ENCODE data around the gene LIN9.
"Not testable (repeated sequence)": the region's sequence is repeated elsewhere in the genome, so short reads cannot be mapped to it uniquely, and the experiment has no call there.

LIN9 gene

GRCh38 chr1:226207048-226207447 lies 101.9 kb downstream of the LIN9 start:
- TF ChIP-seq Cebpa-rat (IDR thresholded peaks at IDR 0.05) = no peak
- Histone ChIP-seq H3K4me3 (no peak overlapping the region), H3K9me3 (no peaks in the 10 kb centered on the region), H3K4me2 (no peak overlapping the region), H3K27ac (no peak overlapping the region), H3K36me3 (no peaks in the 10 kb centered on the region), H3K9ac (no peak overlapping the region), H3K27me3 (no peaks in the 10 kb centered on the region), H4K20me1 (no peaks in the 10 kb centered on the region; the same call in 1 of the 2 replicates), H3K4me1 (no peaks in the 10 kb centered on the region)

- H3K4me1 ChIP-seq = peaks cover 7% of the 10 kb centered on the region
- no peak overlapping the region for H3K9ac ChIP-seq
- no peak overlapping the region for H3K4me3 ChIP-seq
- no peak overlapping the region for H3K4me2 ChIP-seq
- H3K27ac ChIP-seq = no peak overlapping the region
- H3K9me3 ChIP-seq = no peaks in the 10 kb centered on the region
- no peak for TF ChIP-seq Cebpa-rat (IDR thresholded peaks at IDR 0.05)
- no peaks in the 10 kb centered on the region for H3K36me3 ChIP-seq
- no peaks in the 10 kb centered on the region for H3K27me3 ChIP-seq
- H4K20me1 ChIP-seq = no peaks in the 10 kb centered on the region; the same call in 1 of the 2 replicates
Observed at GRCh38 chr1:226204198-226204597, 104.8 kb downstream of the LIN9 start.

GRCh38 chr1:226203655-226204054 lies 105.3 kb downstream of the LIN9 start:
- Histone ChIP-seq H3K4me2 (no peak overlapping the region), H3K27me3 (no peaks in the 10 kb centered on the region), H3K4me3 (no peak overlapping the region), H3K4me1 (peaks cover 7% of the 10 kb centered on the region), H3K27ac (no peak overlapping the region), H3K9ac (no peak overlapping the region), H3K9me3 (no peaks in the 10 kb centered on the region), H4K20me1 (no peaks in the 10 kb centered on the region), H3K36me3 (no peaks in the 10 kb centered on the region)
- TF ChIP-seq Cebpa-rat (IDR thresholded peaks at IDR 0.05) = no peak

- Histone ChIP-seq H3K9me3 (no peaks in the 10 kb centered on the region), H3K4me2 (no peak overlapping the region), H3K27me3 (no peaks in the 10 kb centered on the region), H3K4me1 (peaks cover 7% of the 10 kb centered on the region), H4K20me1 (no peaks in the 10 kb centered on the region), H3K27ac (no peak overlapping the region), H3K4me3 (no peak overlapping the region), H3K9ac (no peak overlapping the region), H3K36me3 (no peaks in the 10 kb centered on the region)
- TF ChIP-seq Cebpa-rat (IDR thresholded peaks at IDR 0.05) = no peak
Observed at GRCh38 chr1:226203240-226203639, 105.7 kb downstream of the LIN9 start.

- not testable (repeated sequence) for H3K27me3 ChIP-seq, H3K4me2 ChIP-seq, H3K36me3 ChIP-seq, H3K4me3 ChIP-seq, H3K9me3 ChIP-seq, H3K9ac ChIP-seq, H3K27ac ChIP-seq, H3K4me1 ChIP-seq, H4K20me1 ChIP-seq
Observed at GRCh38 chr1:226202666-226203065, 106.3 kb downstream of the LIN9 start.

GRCh38 chr1:226202246-226202645 lies 106.7 kb downstream of the LIN9 start:
- no peaks in the 10 kb centered on the region for H3K27me3 ChIP-seq
- H3K9ac ChIP-seq = no peak overlapping the region
- H3K27ac ChIP-seq = no peak overlapping the region
- no peak overlapping the region for H3K4me2 ChIP-seq
- H4K20me1 ChIP-seq = no peaks in the 10 kb centered on the region
- peaks cover 7% of the 10 kb centered on the region for H3K4me1 ChIP-seq
- TF ChIP-seq Cebpa-rat (IDR thresholded peaks at IDR 0.05) = no peak
- H3K9me3 ChIP-seq = no peaks in the 10 kb centered on the region
- no peaks in the 10 kb centered on the region for H3K36me3 ChIP-seq
- no peak overlapping the region for H3K4me3 ChIP-seq

- TF ChIP-seq Cebpa-rat (IDR thresholded peaks at IDR 0.05) = no peak
- H3K4me1 ChIP-seq = peaks cover 7% of the 10 kb centered on the region
- H3K9me3 ChIP-seq = no peaks in the 10 kb centered on the region
Observed at GRCh38 chr1:226201029-226201593, 107.9 kb downstream of the LIN9 start.

GRCh38 chr1:226199971-226200370 lies 109.0 kb downstream of the LIN9 start:
- Histone ChIP-seq H3K4me3 (no peak overlapping the region), H3K9me3 (no peaks in the 10 kb centered on the region), H3K9ac (no peak overlapping the region), H3K4me2 (no peak overlapping the region), H3K36me3 (no peaks in the 10 kb centered on the region), H4K20me1 (no peaks in the 10 kb centered on the region), H3K27me3 (no peaks in the 10 kb centered on the region), H3K27ac (no peak overlapping the region), H3K4me1 (peaks cover 7% of the 10 kb centered on the region)
- TF ChIP-seq Cebpa-rat (IDR thresholded peaks at IDR 0.05) = no peak

More at GRCh38 chr1:226201029-226201593, 107.9 kb downstream of the LIN9 start:
- Histone ChIP-seq H3K27ac (no peak overlapping the region), H3K4me2 (no peak overlapping the region), H3K4me3 (no peak overlapping the region), H3K36me3 (no peaks in the 10 kb centered on the region), H3K9ac (no peak overlapping the region), H4K20me1 (no peaks in the 10 kb centered on the region), H3K27me3 (no peaks in the 10 kb centered on the region)

GRCh38 chr1:226195144-226195543 lies 113.8 kb downstream of the LIN9 start:
- no peaks in the 10 kb centered on the region for H3K9me3 ChIP-seq
- no peak overlapping the region for H3K9ac ChIP-seq
- no peaks in the 10 kb centered on the region for H3K36me3 ChIP-seq
- no peak overlapping the region for H3K4me3 ChIP-seq
- H3K27me3 ChIP-seq = no peaks in the 10 kb centered on the region
- H3K27ac ChIP-seq = no peak overlapping the region
- H3K4me1 ChIP-seq = peaks cover 6% of the 10 kb centered on the region
- no peak for TF ChIP-seq Cebpa-rat (IDR thresholded peaks at IDR 0.05)
- no peaks in the 10 kb centered on the region for H4K20me1 ChIP-seq
- no peak overlapping the region for H3K4me2 ChIP-seq

GRCh38 chr1:226187380-226187779 lies 121.6 kb downstream of the LIN9 start:
- H3K9ac ChIP-seq = peak overlapping the region; percentile 91

GRCh38 chr1:226187019-226187322 lies 122.0 kb downstream of the LIN9 start:
- H3K4me3 ChIP-seq = peak overlapping the region; percentile 80
- no peak for TF ChIP-seq Cebpa-rat (IDR thresholded peaks at IDR 0.05)
- H3K36me3 ChIP-seq = peaks cover 24% of the 10 kb centered on the region; the same call in 1 of the 2 replicates
- no peaks in the 10 kb centered on the region for H3K9me3 ChIP-seq
- H3K4me2 ChIP-seq = peak overlapping the region; percentile 96
- peak overlapping the region; percentile 91 for H3K9ac ChIP-seq
- H4K20me1 ChIP-seq = peaks cover 43% of the 10 kb centered on the region
- peaks cover 38% of the 10 kb centered on the region for H3K4me1 ChIP-seq
- H3K27ac ChIP-seq = peak overlapping the region; percentile 94
- H3K27me3 ChIP-seq = no peaks in the 10 kb centered on the region

More at GRCh38 chr1:226187380-226187779, 121.6 kb downstream of the LIN9 start:
- H3K4me2 ChIP-seq = peak overlapping the region; percentile 96
- peaks cover 34% of the 10 kb centered on the region for H3K4me1 ChIP-seq
- H3K36me3 ChIP-seq = peaks cover 19% of the 10 kb centered on the region; the same call in 1 of the 2 replicates
- no peaks in the 10 kb centered on the region for H3K27me3 ChIP-seq
- H3K4me3 ChIP-seq = peak overlapping the region; percentile 80
- peaks cover 39% of the 10 kb centered on the region for H4K20me1 ChIP-seq
- peak overlapping the region; percentile 94 for H3K27ac ChIP-seq
- TF ChIP-seq Cebpa-rat (IDR thresholded peaks at IDR 0.05) = no peak
- no peaks in the 10 kb centered on the region for H3K9me3 ChIP-seq
